Mesenchymal stem cell (in vitro differentiated cells and primary cell): ENCODE data around the gene NFATC1.
A peak's percentile ranks its signal among the peaks of the same experiment; 100 is the strongest.

Source experiments
- DNase-seq: peaks from one replicate; pipeline ENCODE4 v3.0.0-alpha.2; 2013
- H2AFZ ChIP-seq: one replicate; pipeline ENCODE4 v1.6.1; 2013; ENCODE audit warnings: low read depth, mild to moderate bottlenecking, control low read depth, inconsistent platforms, low read length, moderate library complexity
- H2AK5ac ChIP-seq: 2 replicates; pipeline ENCODE4 v1.6.1; 2013; ENCODE audit warnings: low read length, moderate library complexity, mild to moderate bottlenecking, inconsistent platforms; ENCODE audit not compliant: severe bottlenecking
- H2BK120ac ChIP-seq: one replicate; pipeline ENCODE4 v1.6.1; 2013; ENCODE audit warnings: low read depth, mild to moderate bottlenecking, inconsistent platforms, low read length, moderate library complexity
- H2BK12ac ChIP-seq, 2 experiments: one replicate each; pipeline ENCODE4 v1.6.1; 2013; ENCODE audit warnings: inconsistent platforms in 2 of 2, low read length in 2 of 2, mild to moderate bottlenecking in 2 of 2, moderate library complexity in 2 of 2, control low read depth in 1 of 2
- H2BK15ac ChIP-seq: one replicate; pipeline ENCODE4 v1.6.1; 2013; ENCODE audit warnings: mild to moderate bottlenecking, low read depth, inconsistent platforms; ENCODE audit not compliant: poor library complexity, severe bottlenecking
- H2BK5ac ChIP-seq: 2 replicates; pipeline ENCODE4 v1.6.1; 2013; ENCODE audit warnings: low read depth, mild to moderate bottlenecking, low read length, control low read depth, inconsistent platforms; ENCODE audit not compliant: poor library complexity, severe bottlenecking
- H3K14ac ChIP-seq, 2 experiments: one replicate each; pipeline ENCODE4 v1.6.1; 2013; ENCODE audit warnings: inconsistent platforms in 2 of 2, low read length in 2 of 2, control low read depth in 1 of 2, mild to moderate bottlenecking in 1 of 2, moderate library complexity in 1 of 2
- H3K18ac ChIP-seq, 2 experiments: one replicate each; pipeline ENCODE4 v1.6.1; 2013; ENCODE audit warnings: inconsistent platforms in 2 of 2, low read length in 2 of 2, control low read depth in 1 of 2, low read depth in 1 of 2, mild to moderate bottlenecking in 1 of 2
- H3K23ac ChIP-seq, 2 experiments: one replicate each; pipeline ENCODE4 v1.6.1; 2013; ENCODE audit warnings: inconsistent platforms in 2 of 2, low read length in 2 of 2, mild to moderate bottlenecking in 2 of 2, moderate library complexity in 2 of 2, control low read depth in 1 of 2
- H3K27ac ChIP-seq: 2 replicates; pipeline ENCODE4 v1.5.1; 2013; ENCODE audit warnings: mild to moderate bottlenecking, moderate library complexity, low read length, control low read depth, inconsistent platforms; ENCODE audit not compliant: poor library complexity, severe bottlenecking
- H3K27me3 ChIP-seq, 2 experiments: 2 replicates each; pipeline versions ENCODE4 v1.6.1 to v1.7.0; 2013; ENCODE audit warnings: low read length in 2 of 2, mild to moderate bottlenecking in 2 of 2, moderate library complexity in 2 of 2, control low read depth in 1 of 2, inconsistent platforms in 1 of 2; ENCODE audit not compliant: control insufficient read depth in 1 of 2, insufficient read depth in 1 of 2
- H3K36me3 ChIP-seq, 2 experiments: 2 replicates each; pipeline versions ENCODE4 v1.6.1 to v1.7.0; 2013; ENCODE audit warnings: low read length in 2 of 2, control low read depth in 1 of 2, inconsistent platforms in 1 of 2, low read depth in 1 of 2, mild to moderate bottlenecking in 1 of 2; ENCODE audit not compliant: insufficient read depth in 2 of 2, control insufficient read depth in 1 of 2
- H3K4ac ChIP-seq, 2 experiments: one replicate each; pipeline ENCODE4 v1.6.1; 2013; ENCODE audit warnings: inconsistent platforms in 2 of 2, low read length in 2 of 2, mild to moderate bottlenecking in 2 of 2, moderate library complexity in 2 of 2, control low read depth in 1 of 2, low read depth in 1 of 2
- H3K4me1 ChIP-seq: 2 replicates; pipeline ENCODE4 v1.6.1; 2013; ENCODE audit warnings: low read depth, low read length, control low read depth; ENCODE audit not compliant: control insufficient read depth, insufficient read depth
- H3K4me2 ChIP-seq: 2 replicates; pipeline ENCODE4 v1.6.1; 2013; ENCODE audit warnings: low read length, mild to moderate bottlenecking, inconsistent platforms; ENCODE audit not compliant: poor library complexity, severe bottlenecking
- H3K4me3 ChIP-seq, 2 experiments: 2 replicates each; pipeline versions ENCODE4 v1.5.1 to v1.7.0; 2013; ENCODE audit warnings: low read length in 2 of 2, mild to moderate bottlenecking in 2 of 2, control low read depth in 1 of 2, low read depth in 1 of 2; ENCODE audit not compliant: insufficient read depth in 1 of 2
- H3K79me1 ChIP-seq: replicated peaks from 2 replicates; pipeline ENCODE4 v1.6.1; 2013; ENCODE audit warnings: mild to moderate bottlenecking, control low read depth, low read length, inconsistent platforms; ENCODE audit not compliant: poor library complexity, severe bottlenecking
- H3K9ac ChIP-seq: 2 replicates; pipeline ENCODE4 v1.7.0; 2013; ENCODE audit warnings: mild to moderate bottlenecking, low read length, moderate library complexity
- H3K9me3 ChIP-seq: 2 replicates; pipeline ENCODE4 v1.7.0; 2013; ENCODE audit warnings: mild to moderate bottlenecking, low read length; ENCODE audit not compliant: control insufficient read depth
- H4K8ac ChIP-seq: one replicate; pipeline ENCODE4 v1.6.1; 2013; ENCODE audit warnings: inconsistent platforms, mild to moderate bottlenecking, low read length, moderate library complexity
- H4K91ac ChIP-seq: one replicate; pipeline ENCODE4 v1.6.1; 2013; ENCODE audit warnings: mild to moderate bottlenecking, low read length, inconsistent platforms
- WGBS: methylation state at CpG from one replicate; pipeline ENCODE4 v1.1.7; 2013; ENCODE audit warnings: mixed read lengths; 5-methylcytosine and 5-hydroxymethylcytosine counted together

The NFATC1 gene

GRCh38 chr18:79498662-79499061 lies 102.9 kb downstream of the NFATC1 start:
- H2BK12ac ChIP-seq, result no peak overlapping the region
- no peak overlapping the region for H3K4ac ChIP-seq
- no peak overlapping the region for H2BK5ac ChIP-seq
- no peak overlapping the region for H3K14ac ChIP-seq
- no peak overlapping the region for H2AFZ ChIP-seq
- no peak overlapping the region for H3K9ac ChIP-seq
- no peak overlapping the region for H4K8ac ChIP-seq
- no peaks in the 10 kb centered on the region for H3K79me1 ChIP-seq
- H3K4me1 ChIP-seq, result peaks cover 9% of the 10 kb centered on the region
- no peak overlapping the region for H3K18ac ChIP-seq
- peaks cover 37% of the 10 kb centered on the region for H3K9me3 ChIP-seq
- H4K91ac ChIP-seq, result no peak overlapping the region
- no peak for DNase-seq
- H2AK5ac ChIP-seq, result no peak overlapping the region
- no peak overlapping the region for H2BK120ac ChIP-seq
- H2BK15ac ChIP-seq, result no peak overlapping the region
- H3K36me3 ChIP-seq, result peaks cover 0 to 3% of the 10 kb centered on the region in 2 experiments
- no peak overlapping the region for H3K27ac ChIP-seq
- 94% methylated on average over 6 of the region's 6 CpGs for WGBS
- no peak overlapping the region for H3K23ac ChIP-seq
- peak overlapping the region in 1 of 2 experiments; percentile 6 for H3K4me3 ChIP-seq
- H3K4me2 ChIP-seq, result no peak overlapping the region
- H3K27me3 ChIP-seq, result peaks cover 6% of the 10 kb centered on the region in 2 experiments

- H3K4me1 ChIP-seq, result peaks cover 9% of the 10 kb centered on the region
- H3K4me2 ChIP-seq, result no peak overlapping the region
- no peaks in the 10 kb centered on the region for H3K79me1 ChIP-seq
- DNase-seq, result no peak
- no peak overlapping the region for H2BK120ac ChIP-seq
- no peak overlapping the region for H3K18ac ChIP-seq
- 89% methylated on average over 4 of the region's 4 CpGs for WGBS
- no peak overlapping the region for H3K14ac ChIP-seq
- H3K4ac ChIP-seq, result no peak overlapping the region
- H3K4me3 ChIP-seq, result no peak overlapping the region
- peaks cover 37% of the 10 kb centered on the region for H3K9me3 ChIP-seq
- no peaks in the 10 kb centered on the region for H3K36me3 ChIP-seq
- no peak overlapping the region for H3K9ac ChIP-seq
- no peak overlapping the region for H2AFZ ChIP-seq
- no peak overlapping the region for H2BK12ac ChIP-seq
- no peak overlapping the region for H4K8ac ChIP-seq
- no peak overlapping the region for H3K27ac ChIP-seq
- H2BK15ac ChIP-seq, result no peak overlapping the region
- H3K27me3 ChIP-seq, result peaks cover 10 to 13% of the 10 kb centered on the region in 2 experiments
- H3K23ac ChIP-seq, result no peak overlapping the region
- H2AK5ac ChIP-seq, result no peak overlapping the region
- H4K91ac ChIP-seq, result no peak overlapping the region
- no peak overlapping the region for H2BK5ac ChIP-seq
Observed at GRCh38 chr18:79501006-79501405, 105.3 kb downstream of the NFATC1 start.

- Histone ChIP-seq H3K27ac (no peak overlapping the region), H3K4me2 (no peak overlapping the region), H2BK12ac (no peak overlapping the region), H3K18ac (no peak overlapping the region), H4K91ac (no peak overlapping the region), H2AK5ac (no peak overlapping the region), H3K14ac (no peak overlapping the region), H3K36me3 (no peaks in the 10 kb centered on the region), H3K79me1 (no peaks in the 10 kb centered on the region), H2BK5ac (no peak overlapping the region), H3K9ac (no peak overlapping the region), H2BK120ac (no peak overlapping the region), H2BK15ac (no peak overlapping the region), H3K4me1 (peaks cover 2% of the 10 kb centered on the region), H3K9me3 (peaks cover 35% of the 10 kb centered on the region), H4K8ac (no peak overlapping the region), H2AFZ (no peak overlapping the region), H3K4me3 (no peak overlapping the region), H3K23ac (no peak overlapping the region), H3K27me3 (peaks cover 10 to 13% of the 10 kb centered on the region in 2 experiments), H3K4ac (no peak overlapping the region)
- DNase-seq, result peak; percentile 21
- 76% methylated on average over 4 of the region's 4 CpGs for WGBS
Observed at GRCh38 chr18:79502782-79503181, 107.1 kb downstream of the NFATC1 start.

- H2AFZ ChIP-seq, result no peak overlapping the region
- H3K4me2 ChIP-seq, result no peak overlapping the region
- H3K27me3 ChIP-seq, result peaks cover 10 to 17% of the 10 kb centered on the region in 2 experiments
- H2BK120ac ChIP-seq, result no peak overlapping the region
- H3K27ac ChIP-seq, result no peak overlapping the region
- H2BK5ac ChIP-seq, result no peak overlapping the region
- H2BK15ac ChIP-seq, result no peak overlapping the region
- no peaks in the 10 kb centered on the region for H3K36me3 ChIP-seq
- no peak overlapping the region for H2AK5ac ChIP-seq
- H3K9me3 ChIP-seq, result peaks cover 29% of the 10 kb centered on the region
- no peak overlapping the region for H3K4me3 ChIP-seq
- H3K9ac ChIP-seq, result no peak overlapping the region
- DNase-seq, result no peak
- no peaks in the 10 kb centered on the region for H3K79me1 ChIP-seq
- peaks cover 3% of the 10 kb centered on the region for H3K4me1 ChIP-seq
- no peak overlapping the region for H3K18ac ChIP-seq
- H3K4ac ChIP-seq, result no peak overlapping the region
- H2BK12ac ChIP-seq, result no peak overlapping the region
- H3K23ac ChIP-seq, result no peak overlapping the region
- 94% methylated on average over 11 of the region's 11 CpGs for WGBS
- no peak overlapping the region for H4K8ac ChIP-seq
- H4K91ac ChIP-seq, result no peak overlapping the region
- H3K14ac ChIP-seq, result no peak overlapping the region
Observed at GRCh38 chr18:79503406-79503805, 107.7 kb downstream of the NFATC1 start.
